H1 (cell line): Measurements from ENCODE around the gene ELOVL2.

Source experiments
- EGR1 ChIP-seq: IDR thresholded peaks from 2 replicates; pipeline ENCODE4 v1.6.1; 2011; ENCODE audit warnings: low read depth, low read length, borderline replicate concordance
- EP300 ChIP-seq, 2 experiments: IDR thresholded peaks; 1 replicate in 1 of 2; 2 replicates in 1 of 2; pipeline ENCODE4 v1.6.1; 2011 to 2012; ENCODE audit warnings: low read depth in 2 of 2, low read length in 2 of 2, mild to moderate bottlenecking in 2 of 2, borderline replicate concordance in 1 of 2, inconsistent platforms in 1 of 2, moderate library complexity in 1 of 2
- JUND ChIP-seq: IDR thresholded peaks from 2 replicates; pipeline ENCODE4 v1.6.1; 2011; ENCODE audit warnings: mild to moderate bottlenecking, improper control_type of control experiment, low read length
- POLR2AphosphoS5 ChIP-seq: IDR thresholded peaks from 2 replicates; pipeline ENCODE4 v1.6.1; 2011; ENCODE audit warnings: low read depth, low read length
- RNF2 ChIP-seq: fragments of 200-900, 300-1000 bp; sonication (generic); IDR thresholded peaks from 2 replicates; pipeline ENCODE4 v1.7.1; 2016; ENCODE audit warnings: borderline replicate concordance, low read depth, mild to moderate bottlenecking, antibody characterized with exemption, low read length; ENCODE audit not compliant: poor library complexity, severe bottlenecking; ENCODE audit errors: missing control alignments
- SIN3A ChIP-seq, 2 experiments: IDR thresholded peaks in 1 of 2; conservative IDR thresholded peaks in 1 of 2; 2 replicates each; pipeline ENCODE4 v1.6.1; 2011 to 2012; ENCODE audit warnings: low read length in 2 of 2, improper control_type of control experiment in 1 of 2, low read depth in 1 of 2, mild to moderate bottlenecking in 1 of 2
- SP2 ChIP-seq: IDR thresholded peaks from 2 replicates; pipeline ENCODE4 v1.6.1; 2012; ENCODE audit warnings: mild to moderate bottlenecking, low read length, inconsistent platforms
- TAF1 ChIP-seq: IDR thresholded peaks from 2 replicates; pipeline ENCODE4 v1.6.1; 2011; ENCODE audit warnings: mild to moderate bottlenecking, low read depth, low read length
- TF ChIP-seq, protein P1 (sequence below), 3 experiments: IDR thresholded peaks; 1 replicate in 2 of 3; 2 replicates in 1 of 3; pipeline versions ENCODE4 v1.5.1 to v1.6.1; 2011; ENCODE audit warnings: low read length in 3 of 3, mild to moderate bottlenecking in 3 of 3, inconsistent platforms in 2 of 3, low read depth in 1 of 3, moderate library complexity in 1 of 3; ENCODE audit not compliant: insufficient read depth in 1 of 3; ENCODE audit errors: control extremely low read depth in 1 of 3
- TF ChIP-seq, protein P2 (sequence below): IDR thresholded peaks from 2 replicates; pipeline ENCODE4 v1.6.1; 2012; ENCODE audit warnings: inconsistent platforms
- TF ChIP-seq, protein P3 (sequence below): IDR thresholded peaks from 2 replicates; pipeline ENCODE4 v1.6.1; 2011; ENCODE audit warnings: low read depth, mild to moderate bottlenecking, low read length; ENCODE audit not compliant: insufficient read depth
- TF ChIP-seq, protein P4 (sequence below): IDR thresholded peaks from 2 replicates; pipeline ENCODE4 v1.6.1; 2012; ENCODE audit warnings: inconsistent platforms

DNA sequence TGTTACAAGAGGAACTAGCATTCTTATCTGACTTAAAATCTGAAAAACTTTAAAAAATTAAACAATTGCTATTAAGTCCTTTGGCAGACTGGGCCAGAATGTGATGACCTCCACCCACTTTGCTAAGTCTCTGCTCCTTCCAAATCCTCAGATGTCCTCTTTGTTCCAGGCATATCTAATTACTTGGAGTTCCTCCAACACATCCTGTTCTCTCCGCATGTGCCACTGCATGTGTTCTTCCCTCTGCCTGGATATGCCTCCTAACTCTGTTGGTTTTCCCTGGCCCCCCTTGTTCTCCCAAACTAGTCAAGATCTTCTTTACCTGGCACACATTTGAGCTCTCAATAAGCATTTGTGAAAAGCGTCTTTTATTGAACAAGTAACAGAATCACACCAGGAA, 23.1 kb downstream of the ELOVL2 start:
- no peak for TF ChIP-seq JUND
- TF ChIP-seq, protein P1, sequence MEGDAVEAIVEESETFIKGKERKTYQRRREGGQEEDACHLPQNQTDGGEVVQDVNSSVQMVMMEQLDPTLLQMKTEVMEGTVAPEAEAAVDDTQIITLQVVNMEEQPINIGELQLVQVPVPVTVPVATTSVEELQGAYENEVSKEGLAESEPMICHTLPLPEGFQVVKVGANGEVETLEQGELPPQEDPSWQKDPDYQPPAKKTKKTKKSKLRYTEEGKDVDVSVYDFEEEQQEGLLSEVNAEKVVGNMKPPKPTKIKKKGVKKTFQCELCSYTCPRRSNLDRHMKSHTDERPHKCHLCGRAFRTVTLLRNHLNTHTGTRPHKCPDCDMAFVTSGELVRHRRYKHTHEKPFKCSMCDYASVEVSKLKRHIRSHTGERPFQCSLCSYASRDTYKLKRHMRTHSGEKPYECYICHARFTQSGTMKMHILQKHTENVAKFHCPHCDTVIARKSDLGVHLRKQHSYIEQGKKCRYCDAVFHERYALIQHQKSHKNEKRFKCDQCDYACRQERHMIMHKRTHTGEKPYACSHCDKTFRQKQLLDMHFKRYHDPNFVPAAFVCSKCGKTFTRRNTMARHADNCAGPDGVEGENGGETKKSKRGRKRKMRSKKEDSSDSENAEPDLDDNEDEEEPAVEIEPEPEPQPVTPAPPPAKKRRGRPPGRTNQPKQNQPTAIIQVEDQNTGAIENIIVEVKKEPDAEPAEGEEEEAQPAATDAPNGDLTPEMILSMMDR (IDR thresholded peaks at IDR 0.05; ENCODE audit: control extremely low read depth in 1 of 3, insufficient read depth in 1 of 3, low read depth in 1 of 3, low read length in 3 of 3), result no peak
- TF ChIP-seq POLR2AphosphoS5, result no peak
- TF ChIP-seq, protein P2, sequence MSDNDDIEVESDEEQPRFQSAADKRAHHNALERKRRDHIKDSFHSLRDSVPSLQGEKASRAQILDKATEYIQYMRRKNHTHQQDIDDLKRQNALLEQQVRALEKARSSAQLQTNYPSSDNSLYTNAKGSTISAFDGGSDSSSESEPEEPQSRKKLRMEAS, result no peak
- TF ChIP-seq, protein P3, sequence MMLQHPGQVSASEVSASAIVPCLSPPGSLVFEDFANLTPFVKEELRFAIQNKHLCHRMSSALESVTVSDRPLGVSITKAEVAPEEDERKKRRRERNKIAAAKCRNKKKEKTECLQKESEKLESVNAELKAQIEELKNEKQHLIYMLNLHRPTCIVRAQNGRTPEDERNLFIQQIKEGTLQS, result no peak
- TF ChIP-seq SIN3A (conservative IDR thresholded peaks at IDR 0.05 in 1 of 2, IDR thresholded peaks at IDR 0.05 in 1 of 2; ENCODE audit: low read depth in 1 of 2, low read length in 2 of 2), result no peak
- TF ChIP-seq RNF2, result no peak
- no peak for TF ChIP-seq EP300 (IDR thresholded peaks at IDR 0.05; ENCODE audit: borderline replicate concordance in 1 of 2, low read depth in 2 of 2, low read length in 2 of 2)
- TF ChIP-seq TAF1, result no peak
- TF ChIP-seq, protein P4, sequence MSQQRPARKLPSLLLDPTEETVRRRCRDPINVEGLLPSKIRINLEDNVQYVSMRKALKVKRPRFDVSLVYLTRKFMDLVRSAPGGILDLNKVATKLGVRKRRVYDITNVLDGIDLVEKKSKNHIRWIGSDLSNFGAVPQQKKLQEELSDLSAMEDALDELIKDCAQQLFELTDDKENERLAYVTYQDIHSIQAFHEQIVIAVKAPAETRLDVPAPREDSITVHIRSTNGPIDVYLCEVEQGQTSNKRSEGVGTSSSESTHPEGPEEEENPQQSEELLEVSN, result no peak
- TF ChIP-seq EGR1, result no peak
- no peak for TF ChIP-seq SP2
